GM19035 (cell line): ENCODE measurements around the gene INSRR.

Experiments used
- ATAC-seq: cut with Tn5 transposase; IDR thresholded peaks from one replicate; pipeline ENCODE4 v1.9.1; 2021; ENCODE audit not compliant: unreplicated experiment

INSRR gene

DNA sequence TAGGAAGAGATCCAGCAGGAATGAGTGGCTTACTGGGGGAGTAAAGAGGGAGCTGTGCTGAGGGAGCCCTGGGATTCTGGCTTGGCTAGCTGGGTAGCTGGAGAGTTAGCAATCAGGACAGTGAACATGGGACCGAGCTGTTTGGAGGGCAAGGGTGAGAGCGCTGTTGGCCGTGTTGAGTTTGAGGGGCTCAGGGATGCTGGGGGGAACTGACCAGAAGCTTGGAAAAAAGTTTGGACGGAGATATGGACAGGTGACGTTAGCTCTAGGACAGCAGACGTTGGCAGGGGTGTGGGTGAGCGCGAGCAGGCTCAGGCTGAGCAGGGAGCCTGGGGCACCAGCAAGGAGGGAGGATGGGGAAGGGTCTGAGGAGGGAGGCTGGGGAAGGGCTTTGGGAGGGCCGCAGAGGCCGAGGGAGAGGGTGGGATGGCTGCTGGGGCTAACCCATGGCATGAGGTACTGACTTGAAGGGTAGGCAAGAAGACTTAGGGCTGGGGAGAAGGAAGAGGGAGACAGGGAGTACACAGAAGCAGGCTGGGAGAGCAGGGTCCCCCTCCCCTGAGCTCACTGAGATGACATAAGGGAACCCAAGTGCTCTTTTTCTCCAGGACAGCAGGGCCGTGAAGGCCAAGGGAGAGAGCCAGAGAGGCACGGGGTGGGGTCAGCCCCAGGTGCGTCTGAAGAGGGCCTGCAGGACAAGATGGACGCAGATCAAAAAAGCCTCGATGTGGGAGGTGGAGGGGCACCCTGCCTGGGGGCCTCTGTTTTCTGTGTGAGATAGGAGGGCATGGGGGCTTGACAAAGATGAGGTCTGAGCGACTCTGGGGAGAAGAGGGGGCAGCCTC lies 50.5 kb downstream of the INSRR start:
- no peak for ATAC-seq

DNA sequence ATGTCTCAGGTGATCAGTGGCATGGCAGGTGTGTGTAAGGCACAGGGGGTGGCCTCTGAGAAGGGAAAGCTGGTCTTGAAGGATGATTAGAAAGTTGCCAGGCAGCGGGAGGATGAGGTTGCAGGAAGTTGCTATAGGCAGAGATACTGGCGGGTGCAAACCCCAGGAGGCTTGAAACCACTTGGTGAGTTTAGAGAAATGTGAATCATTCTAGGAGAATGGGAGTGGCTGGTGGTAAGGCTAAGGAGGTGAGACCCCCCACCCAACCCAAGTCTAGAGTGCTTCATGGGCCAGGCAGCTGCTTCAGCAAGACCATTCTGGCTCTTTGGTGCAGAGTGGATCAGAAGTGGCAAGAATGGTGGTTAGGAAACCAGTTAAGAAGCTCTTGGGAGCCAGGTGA lies 51.3 kb downstream of the INSRR start:
- no peak for ATAC-seq

DNA sequence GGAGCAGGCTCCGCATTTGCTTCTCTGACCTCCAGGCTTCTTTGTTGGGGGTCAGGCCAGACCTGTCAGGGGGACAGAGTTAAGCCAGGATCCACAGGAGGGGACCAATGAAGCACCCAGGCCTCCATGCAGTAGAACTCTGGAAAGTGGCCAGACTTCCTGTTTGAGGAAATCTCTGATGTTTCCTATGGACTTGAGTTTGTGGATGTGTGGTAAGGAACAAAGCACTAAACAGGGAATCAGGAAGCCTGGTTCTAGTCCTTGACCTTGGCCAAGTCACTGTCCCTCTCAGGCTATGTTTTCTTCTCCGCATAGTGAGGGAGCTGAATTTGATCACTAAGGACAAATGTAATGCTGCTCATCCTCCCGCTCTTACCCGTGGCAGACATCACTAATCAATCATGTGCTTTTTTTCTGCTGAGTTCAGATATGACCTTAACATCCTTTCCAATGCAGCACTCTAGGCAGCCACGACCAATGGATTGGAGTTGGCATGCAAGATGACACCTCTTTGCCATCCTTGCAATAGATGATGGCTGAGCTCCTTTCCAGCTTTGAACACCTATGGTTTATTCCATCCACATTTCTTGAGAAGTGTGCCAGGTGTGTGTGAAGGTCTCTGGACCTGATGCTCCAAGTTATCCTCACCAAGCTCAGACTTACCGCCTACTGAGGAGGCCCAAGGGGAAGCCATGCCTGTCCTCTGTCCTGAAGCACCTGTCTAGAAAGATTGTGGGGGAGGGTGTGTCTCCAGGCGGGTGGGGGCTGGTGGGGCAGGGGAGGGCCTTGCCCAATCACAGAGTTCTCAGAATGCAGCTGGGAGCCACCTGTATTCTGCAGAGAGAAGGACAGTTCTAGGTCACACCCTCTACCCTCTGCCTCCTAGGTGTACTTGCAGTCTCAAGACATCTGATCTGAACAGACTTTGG lies 52.1 kb downstream of the INSRR start:
- no peak for ATAC-seq

GRCh38 chr1:156805766-156806511 lies 53.0 kb downstream of the INSRR start:
- ATAC-seq: no peak

GRCh38 chr1:156804572-156805243 lies 54.2 kb downstream of the INSRR start:
- no peak for ATAC-seq

DNA sequence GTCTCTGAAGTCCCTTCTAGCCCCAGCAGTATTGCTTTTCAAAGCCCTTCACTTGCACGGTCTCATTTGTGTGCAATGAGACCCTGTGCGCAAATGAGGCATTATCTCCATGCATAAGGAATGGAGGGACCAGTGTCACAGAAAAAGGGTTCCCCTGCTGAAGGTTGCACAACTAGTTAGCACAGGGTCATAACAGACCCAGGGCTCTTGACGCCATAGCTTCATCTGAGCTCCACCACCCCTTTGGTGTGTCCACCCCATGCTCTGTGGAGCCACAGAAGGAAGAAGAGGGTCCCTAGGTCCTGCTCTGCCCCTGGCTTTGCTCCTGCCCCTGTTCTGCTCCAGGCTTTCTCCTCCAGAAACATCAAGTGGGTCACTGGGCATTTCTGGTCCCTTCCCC lies 54.9 kb downstream of the INSRR start:
- ATAC-seq: no peak

DNA sequence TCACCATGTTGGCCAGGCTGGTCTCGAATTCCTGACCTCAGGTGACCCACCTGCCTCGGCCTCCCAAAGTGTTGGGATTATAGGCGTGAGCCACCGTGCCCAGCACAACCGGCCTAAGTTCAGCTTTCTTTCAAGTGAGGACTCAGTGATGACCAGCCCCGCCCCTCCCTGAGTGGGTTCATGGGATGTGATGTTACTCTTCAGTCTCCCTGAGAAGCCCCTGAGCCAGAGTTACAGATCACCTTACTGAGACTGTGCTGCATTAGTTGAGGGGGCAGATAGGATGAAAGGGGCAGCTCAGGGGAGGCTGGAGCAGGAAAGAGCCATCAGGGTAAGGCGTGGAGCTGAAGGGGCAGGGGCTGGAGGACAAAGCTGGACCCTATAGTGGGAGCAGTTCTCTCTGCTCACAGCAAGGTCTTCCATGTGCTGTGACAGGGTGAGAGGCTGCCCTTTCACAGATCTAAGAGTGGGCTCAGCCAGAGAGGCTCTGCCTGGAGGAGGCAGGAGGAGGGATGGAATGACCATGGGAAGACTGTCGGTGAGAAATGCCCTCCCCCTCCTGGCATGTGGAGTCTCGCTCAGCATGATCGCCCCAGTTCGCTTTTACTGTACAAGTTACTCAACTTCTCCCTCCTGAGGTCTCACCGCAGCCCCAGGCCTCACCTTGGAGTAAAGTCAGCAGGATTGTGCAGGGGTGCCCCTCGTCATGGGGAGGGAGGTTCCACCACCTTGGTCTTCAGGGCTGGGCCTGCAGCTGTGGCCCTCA lies 55.6 kb downstream of the INSRR start:
- no peak for ATAC-seq

GRCh38 chr1:156802421-156802935 lies 56.4 kb downstream of the INSRR start:
- ATAC-seq: no peak

- no peak for ATAC-seq
Measured at GRCh38 chr1:156801409-156802121, 57.4 kb downstream of the INSRR start.

- ATAC-seq: no peak
Measured at GRCh38 chr1:156797212-156797871, 61.6 kb downstream of the INSRR start.

GRCh38 chr1:156796340-156797097 lies 62.4 kb downstream of the INSRR start:
- no peak for ATAC-seq

DNA sequence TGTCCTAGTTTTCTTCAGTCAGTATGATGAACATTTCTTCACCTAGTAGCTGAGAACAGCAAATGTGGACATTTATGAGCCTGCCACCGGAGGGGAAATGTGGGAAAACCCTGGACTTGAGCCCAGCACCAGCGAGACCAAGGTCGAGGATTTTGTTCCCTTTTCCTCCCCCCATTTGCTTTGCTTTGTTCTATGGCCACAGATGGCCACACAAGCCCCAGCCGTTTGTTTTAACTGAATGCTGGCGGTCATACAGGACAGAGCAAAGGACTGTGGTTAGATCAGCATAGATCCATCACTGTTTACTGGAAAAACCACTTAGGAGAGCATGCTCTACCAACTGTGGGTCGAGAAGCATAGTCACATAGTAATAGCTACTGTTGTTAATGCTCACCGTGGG lies 63.1 kb downstream of the INSRR start:
- no peak for ATAC-seq

GRCh38 chr1:156795374-156795733 lies 63.6 kb downstream of the INSRR start:
- ATAC-seq: no peak

GRCh38 chr1:156794506-156795373 lies 64.2 kb downstream of the INSRR start:
- no peak for ATAC-seq
